ENCODE data around the gene BBS7.

The BBS7 gene

DNA sequence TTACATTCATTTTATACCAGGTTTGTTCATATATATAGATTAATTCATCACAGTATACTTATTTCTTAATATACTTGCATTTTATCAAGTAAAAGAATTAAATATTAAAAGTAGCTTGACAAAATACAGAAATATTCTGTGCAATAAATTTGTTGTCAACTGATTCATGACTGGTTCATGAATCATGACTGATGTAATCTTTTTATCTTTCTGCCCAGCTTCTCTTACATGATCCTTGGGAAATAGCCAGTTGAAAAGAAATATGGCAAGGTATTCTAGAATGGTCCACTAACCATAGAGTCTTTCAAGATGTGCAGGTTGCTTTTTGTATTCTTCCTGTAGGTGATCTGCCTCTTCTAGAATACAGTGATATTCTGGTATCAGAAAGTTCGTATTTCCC lies 42.4 kb downstream of the BBS7 start:
- peak; percentile 34 for DNase-seq (ENCODE audit: low read depth)

DNA sequence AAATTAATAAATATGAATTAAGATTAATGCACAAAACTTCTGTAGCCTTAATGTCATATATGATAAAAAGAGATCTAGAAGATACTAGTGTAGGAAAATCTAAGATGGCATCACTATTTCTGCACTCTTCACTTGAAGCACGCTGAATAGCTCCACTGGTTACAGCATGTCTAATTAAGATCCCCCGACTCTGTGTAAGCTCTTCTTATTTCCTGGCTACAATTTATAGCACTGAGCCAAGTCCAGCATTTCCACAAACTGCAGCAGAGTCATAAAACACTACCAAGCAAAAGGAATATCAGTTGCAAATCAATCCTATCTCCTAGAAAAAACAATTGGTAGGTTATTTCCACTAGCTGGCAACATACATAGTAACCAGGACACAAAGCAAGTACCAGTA lies 45.3 kb downstream of the BBS7 start:
- no peak for DNase-seq (ENCODE audit: low read depth)

DNA sequence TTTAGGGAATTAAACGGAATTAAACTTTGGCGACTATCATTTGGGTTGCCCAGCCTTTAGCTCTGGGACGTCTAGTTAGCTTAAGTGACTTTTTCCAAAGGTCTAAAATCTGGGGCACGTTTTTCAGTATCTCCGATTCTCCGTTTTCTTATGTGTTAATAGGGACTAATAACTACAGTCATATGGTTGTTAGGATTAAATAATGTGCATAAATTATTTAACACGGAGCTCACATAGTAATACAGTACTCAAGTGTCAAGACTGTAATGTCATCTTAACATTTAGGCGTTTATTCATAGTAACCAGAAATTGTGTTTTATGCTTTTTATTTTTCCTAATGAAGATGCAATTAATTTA lies 46.1 kb downstream of the BBS7 start:
- no peak for DNase-seq (ENCODE audit: low read depth)

DNA sequence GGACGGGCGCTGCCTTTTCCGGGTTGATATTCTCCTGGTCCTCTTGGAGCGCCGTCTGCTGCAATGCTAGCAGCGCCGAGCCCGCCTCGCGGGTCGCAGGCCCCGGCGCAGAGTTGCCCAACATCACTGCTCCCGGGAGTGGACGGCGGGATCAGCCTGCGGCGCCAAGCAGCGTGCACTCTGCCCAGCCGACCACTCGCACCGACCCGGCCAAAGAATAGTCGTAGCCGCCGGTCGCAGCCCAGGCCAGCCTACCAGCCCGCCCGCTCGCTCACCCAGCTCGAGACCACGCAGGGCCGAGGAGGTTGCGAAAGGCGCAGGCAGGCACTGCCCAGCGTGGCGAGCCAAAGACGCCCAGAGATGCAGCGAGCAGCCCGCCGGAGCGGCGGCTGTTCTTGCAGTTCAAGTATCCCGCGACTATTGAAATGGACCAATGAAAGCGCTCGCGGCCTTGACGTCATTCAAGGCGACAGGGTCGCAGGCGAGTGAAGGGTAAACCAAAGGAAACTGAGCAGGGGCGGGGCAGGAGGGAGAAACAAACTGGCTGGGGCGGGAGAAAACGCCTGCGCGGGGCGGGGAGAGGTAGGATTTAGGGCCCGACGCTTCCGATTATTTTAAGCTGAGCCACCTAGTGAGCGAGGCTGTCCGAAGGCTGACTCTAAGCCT lies 46.6 kb downstream of the BBS7 start, which contains the start of gene CCNA2:
Gene CCNA2 (minus strand): TSS at position 379 of the 666 bp plus-strand sequence. CDS start 255 bp downstream, at position 124.
- peak; percentile 87 for DNase-seq (ENCODE audit: low read depth)

DNA sequence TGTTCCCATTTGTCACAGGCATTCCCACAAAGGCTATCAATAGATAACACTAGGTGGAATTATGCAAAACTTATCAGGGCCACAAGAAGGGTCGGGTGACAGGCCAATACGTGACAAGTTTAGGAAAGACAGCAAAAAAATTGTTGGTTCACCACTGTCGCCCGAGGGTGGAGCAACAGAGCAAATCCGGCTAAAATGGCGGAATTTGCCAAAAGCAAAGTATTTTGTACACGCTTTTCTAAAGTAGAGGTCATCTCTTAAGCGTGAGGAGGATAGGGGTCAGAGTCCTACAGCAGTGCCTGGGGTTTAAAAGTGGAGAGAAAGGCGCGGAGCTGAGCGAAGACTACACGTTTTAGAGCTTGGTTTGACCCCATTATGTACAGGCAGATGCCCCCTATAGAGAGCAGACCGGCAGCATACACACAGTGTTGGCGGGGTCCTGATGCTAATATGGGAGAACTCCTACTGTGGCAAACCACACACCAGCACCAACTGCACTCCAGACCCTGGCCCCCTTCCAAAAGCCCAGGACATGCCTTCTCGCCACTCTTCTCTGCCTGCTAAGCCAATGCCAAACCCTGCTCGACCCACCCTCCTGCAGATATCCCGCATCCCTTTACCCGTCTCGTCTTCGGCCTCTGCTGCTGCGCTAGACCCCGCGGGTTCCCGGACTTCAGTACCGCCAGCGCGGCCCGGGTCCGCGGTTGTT lies 47.3 kb downstream of the BBS7 start:
- no peak for DNase-seq (ENCODE audit: low read depth)

DNA sequence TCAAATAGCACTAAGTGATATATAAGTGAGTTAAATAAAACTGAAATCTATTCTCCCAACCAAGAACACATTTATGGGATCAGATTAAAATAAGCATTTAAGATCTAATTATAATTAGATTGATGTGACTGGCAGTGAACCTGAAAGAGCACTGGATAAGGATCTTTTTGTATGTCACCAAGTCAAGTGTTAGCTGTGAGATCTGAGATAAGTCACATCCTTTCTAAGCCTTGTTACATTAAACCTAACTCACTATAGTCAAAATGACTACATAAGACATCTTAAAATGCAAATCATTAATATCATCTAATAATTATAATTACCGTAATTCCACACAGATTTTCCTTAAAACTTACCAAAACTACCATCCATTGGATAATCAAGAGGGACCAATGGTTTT lies 48.2 kb downstream of the BBS7 start:
- DNase-seq (ENCODE audit: low read depth) = no peak

DNA sequence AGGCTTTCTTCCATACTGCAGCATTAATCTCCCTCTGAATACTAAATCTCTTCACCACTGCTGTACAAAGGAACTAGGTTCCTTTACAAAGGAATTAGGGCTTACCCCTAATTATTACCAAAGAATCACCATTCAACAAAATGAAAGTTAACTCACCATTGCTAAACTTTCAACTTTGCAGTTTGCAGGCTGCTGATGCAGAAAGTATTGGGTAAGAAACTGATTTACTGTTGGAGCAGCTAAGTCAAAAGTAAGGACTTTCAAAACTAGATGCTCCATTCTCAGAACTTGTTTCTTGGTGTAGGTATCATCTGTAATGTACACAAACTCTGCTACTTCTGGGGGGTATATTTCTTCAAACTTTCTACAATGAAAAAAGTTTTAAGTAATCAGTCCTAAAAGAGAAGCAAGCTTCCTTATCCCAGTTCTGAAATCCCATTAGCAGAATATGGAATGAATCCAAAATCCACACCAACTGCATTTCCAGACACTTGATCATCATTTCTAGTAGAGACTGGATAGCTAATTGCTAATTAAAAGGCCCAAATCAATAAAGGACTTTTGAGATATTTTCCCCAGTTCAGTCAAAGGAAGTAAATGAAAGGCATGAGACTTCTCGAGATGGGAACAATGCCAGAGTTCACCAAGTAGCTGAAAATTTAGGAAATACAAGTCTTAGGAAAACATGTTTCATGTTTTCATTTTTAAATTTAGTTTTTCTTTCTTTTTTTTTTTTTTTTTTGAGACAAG lies 50.9 kb downstream of the BBS7 start:
- DNase-seq (ENCODE audit: low read depth) = no peak

DNA sequence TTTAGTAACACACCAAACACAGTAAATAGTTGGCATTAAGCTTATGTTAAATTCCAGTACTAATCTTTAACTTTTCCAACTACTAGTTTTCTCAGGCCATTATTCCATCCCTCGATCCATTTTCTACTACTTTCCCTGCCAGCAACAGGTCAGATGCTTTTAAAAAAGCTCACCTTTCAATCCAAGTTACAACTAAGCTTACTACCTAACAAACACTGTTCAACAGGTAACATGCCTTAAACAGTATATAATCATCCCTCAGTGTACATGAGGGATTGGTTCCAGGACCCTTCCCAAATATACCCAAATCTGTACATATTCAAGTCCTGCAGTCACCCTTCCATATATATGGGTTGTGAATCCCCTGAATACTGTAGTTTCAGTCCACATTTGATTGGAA lies 52.1 kb downstream of the BBS7 start:
- DNase-seq (ENCODE audit: low read depth) = no peak

DNA sequence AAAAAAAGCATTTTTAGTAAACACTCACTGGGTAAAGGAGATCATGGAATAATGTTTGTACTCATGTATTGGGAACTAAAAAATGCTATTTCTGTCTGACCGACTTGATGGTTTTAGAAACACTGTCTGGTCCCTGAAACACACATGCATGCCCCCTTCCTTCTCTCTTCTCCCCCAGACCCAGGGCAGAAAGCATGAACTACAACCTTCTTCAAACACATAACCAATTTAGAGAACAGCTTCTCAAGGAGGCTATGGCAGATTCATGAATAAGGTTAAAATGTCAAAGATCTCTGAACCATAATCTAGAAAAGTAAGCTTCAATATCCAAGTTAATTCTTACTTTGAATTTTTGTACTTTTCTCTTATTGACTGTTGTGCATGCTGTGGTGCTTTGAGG lies 52.6 kb downstream of the BBS7 start:
- no peak for DNase-seq (ENCODE audit: low read depth)

DNA sequence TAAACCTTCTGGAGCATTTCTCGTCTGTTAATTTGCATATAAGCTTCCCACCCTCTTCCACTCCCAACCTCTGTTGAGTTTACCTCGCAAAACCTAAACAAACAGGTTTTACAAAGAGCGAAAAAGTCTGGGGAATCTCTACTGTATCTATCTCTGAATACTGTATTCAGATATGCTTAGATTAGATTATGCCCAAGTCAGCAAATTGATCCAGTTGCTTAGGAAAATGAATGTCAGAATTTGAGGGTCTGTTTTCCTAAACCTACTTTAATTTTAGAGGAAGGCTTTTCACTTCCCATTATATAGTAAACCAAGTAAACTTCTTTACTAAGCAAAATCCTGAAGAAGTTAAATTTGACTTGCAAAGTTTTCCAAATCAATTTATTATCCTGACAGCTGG lies 53.3 kb downstream of the BBS7 start:
- DNase-seq (ENCODE audit: low read depth) = no peak

DNA sequence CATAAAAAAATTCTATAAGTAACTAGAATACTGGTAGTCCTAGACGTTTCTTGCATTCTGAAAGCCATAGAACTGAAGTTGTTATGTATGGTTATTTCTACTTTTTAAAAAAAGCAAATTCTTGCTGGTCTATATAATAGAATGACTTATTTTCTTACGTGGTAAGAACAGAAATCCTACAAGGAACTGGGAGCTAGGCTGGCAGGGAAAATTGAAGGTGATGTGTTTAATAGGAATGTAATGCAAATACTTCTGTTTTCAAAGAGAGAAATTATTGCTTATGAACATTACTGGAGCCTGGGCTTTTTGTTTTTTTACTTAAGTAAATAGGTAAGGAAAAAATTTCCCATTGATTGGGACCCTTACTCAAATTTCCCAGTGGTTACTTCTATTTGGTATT lies 55.5 kb downstream of the BBS7 start:
- DNase-seq (ENCODE audit: low read depth) = no peak

DNA sequence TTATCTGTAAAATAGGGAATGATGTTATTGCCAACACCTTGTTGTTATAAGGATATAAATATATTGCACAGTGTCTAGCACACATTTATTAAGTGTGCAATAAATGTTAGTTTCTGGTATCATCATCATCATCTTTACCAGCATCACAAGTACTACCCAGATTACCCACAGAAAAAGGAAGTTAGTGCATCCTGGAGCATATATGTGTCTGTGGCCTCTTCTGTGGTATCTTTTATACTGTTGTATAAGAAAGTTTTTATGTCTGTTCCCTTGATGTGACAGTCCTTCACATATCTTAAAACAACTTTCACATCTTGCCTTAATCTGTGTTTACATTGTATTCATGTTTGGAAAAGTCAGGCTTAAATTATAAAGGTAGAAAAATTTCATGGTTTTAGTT lies 59.2 kb downstream of the BBS7 start:
- DNase-seq (ENCODE audit: low read depth) = no peak

DNA sequence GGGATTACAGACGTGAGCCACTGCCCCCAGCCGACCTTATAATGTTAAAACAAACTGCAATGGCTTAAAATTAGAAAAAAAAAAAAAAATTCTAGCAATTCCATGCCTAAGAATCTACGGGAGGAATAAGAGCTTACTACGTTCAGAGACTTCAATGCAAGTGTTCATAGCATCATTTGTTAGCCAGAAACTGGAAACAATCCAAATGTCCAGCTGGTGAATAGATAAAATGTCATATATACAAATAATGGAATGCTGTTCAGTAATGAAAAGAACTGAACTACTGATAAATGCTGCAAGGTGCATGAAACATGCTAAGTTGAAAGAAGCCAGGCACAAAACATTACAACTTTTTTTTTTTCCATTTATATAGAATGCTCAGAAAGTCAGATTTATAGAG lies 63.9 kb downstream of the BBS7 start:
- DNase-seq (ENCODE audit: low read depth) = no peak

DNA sequence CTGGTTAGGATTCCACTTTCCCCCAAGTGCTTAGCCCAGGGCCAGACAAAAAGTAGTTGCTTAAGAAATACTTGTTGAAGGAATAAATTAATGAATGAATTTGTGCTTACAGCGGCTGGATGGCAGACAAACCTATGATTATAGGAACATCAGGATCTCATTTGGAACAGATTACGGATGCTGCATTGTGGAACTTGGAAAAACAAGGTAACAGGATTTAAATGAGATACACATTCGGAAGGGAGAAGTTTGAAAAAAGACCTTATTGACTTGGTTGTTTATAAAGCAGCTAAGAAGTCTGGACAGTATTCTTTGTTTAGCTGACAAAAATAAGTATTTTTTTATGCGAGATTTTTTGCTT lies 68.6 kb downstream of the BBS7 start:
- DNase-seq (ENCODE audit: low read depth) = no peak

DNA sequence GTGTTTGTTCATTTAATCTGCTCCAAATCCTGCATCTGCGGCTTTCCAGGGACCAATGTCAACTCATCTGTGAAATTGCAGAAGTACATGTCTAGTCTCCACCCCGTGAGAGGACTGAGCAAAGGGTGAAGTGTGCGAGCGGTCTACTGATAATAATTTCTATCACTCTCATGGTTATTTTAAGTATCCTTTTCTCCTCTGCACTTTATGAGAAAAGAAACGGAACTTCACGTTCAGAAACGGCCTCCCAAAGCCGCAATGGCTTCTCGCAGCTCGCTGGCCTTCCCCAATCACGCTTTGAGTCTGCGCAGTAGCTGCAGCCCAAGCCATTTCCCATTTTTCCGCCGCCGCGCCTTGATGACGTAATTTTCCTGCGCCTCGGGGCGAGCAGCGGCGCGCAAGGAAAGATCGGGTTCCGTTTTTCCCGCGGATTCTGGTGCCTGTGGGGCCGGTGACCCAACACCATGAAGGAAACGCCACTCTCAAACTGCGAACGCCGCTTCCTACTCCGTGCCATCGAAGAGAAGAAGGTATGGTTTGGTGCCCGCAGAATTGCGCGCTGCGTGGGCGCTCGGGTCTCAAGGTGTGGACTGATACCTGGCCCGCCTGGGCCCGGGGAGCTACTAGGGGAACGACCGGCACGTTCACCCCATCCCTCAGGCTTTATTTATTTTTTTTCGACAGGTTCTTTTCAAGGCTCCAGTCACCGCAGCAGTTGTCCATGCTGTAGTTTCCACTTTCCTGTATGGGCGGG lies 69.1 kb downstream of the BBS7 start, which contains the start of gene EXOSC9:
Gene EXOSC9 (plus strand): TSS at position 363 of the 754 bp plus-strand sequence. CDS start 102 bp downstream, at position 465.
- peak; percentile 65 for DNase-seq (ENCODE audit: low read depth)

DNA sequence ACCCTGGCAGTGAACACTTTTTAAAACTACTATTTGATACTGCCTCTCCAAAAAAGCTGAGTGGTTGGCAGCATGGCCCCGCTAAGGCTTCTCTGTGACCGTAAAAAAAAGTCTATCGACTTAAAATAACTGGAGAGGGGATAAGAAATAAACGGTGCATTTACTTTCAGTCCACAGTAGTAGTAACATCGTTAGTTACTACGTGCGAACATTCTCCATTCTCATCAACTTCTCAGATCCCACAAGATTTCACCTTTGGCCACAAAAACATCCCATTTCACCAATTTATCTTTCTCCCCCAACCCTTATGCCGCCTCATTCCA lies 69.7 kb downstream of the BBS7 start:
- DNase-seq (ENCODE audit: low read depth) = no peak

DNA sequence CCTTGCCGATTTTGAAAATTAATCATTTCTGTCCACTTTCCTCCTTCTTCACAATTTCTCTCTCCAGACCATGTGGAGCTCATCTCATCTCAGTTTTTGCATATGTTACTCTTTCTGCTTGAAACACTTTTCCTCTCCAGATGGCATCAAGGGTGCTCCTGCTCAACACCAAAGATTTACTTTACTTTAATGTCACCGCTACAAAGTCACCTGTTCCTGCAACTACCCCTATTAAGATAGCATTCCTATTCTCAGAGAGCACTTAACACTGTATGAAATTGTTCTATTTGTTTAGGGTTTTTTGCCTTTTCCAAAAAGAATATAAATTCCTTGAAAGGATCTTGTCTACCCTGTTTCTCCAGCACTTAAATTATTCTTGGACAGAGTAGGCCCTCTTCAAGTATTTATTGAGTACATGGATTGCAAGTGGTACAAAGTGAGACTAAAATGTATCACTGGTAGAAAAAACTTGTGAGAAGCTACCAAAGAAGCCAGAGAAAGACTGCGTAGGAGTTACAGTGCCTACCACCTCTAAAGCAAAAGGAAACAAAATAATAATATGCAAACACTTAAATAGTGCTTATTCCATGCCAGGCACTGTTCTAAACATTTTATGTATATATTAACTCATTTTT lies 70.3 kb downstream of the BBS7 start:
- DNase-seq (ENCODE audit: low read depth) = no peak

DNA sequence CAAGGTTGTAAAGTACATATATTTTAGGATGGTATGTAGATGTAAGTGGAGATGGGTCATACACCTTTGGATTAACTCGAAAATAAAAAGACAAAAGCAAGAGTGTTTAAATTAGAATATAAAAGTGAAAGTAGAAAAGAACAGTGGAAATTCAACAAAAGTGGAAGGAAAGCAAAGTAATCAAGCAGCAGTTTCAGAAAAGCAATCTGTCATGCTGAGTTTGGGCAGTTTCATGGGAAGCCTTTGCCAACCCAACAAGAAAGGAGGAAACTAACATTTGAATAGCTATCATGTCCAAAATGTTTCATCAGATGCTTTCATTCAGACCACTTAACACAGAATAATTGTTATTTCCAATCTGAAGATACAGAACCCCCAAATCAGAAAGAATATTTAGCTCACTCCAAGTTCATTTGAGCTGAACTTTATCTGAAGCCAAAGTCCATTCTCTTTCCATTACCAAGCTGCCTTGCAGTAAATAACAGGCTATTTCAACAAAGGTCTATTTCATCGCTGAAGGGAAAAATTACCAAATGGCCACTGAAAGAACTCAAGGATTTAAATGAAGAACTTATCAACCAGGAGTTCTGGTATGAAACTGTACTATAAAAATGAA lies 71.0 kb downstream of the BBS7 start:
- no peak for DNase-seq (ENCODE audit: low read depth)

DNA sequence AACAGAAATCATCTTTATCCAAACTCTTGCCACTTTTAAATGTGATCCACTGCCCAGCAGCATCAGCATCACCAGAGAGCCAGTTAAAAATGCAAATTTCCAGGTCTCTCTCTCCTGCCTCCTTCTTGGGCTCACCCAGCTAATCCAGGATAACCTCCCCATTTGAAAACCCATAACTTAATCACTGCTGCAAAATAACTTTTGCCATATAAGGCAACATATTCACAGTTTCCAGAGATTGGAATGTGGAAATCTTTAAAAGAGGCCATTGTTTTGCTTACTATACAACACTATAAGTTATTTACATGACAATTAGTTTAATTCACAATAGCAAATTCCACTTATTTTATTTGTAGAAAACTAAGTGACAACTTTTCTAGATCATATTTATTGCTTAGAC lies 74.0 kb downstream of the BBS7 start:
- no peak for DNase-seq (ENCODE audit: low read depth)

DNA sequence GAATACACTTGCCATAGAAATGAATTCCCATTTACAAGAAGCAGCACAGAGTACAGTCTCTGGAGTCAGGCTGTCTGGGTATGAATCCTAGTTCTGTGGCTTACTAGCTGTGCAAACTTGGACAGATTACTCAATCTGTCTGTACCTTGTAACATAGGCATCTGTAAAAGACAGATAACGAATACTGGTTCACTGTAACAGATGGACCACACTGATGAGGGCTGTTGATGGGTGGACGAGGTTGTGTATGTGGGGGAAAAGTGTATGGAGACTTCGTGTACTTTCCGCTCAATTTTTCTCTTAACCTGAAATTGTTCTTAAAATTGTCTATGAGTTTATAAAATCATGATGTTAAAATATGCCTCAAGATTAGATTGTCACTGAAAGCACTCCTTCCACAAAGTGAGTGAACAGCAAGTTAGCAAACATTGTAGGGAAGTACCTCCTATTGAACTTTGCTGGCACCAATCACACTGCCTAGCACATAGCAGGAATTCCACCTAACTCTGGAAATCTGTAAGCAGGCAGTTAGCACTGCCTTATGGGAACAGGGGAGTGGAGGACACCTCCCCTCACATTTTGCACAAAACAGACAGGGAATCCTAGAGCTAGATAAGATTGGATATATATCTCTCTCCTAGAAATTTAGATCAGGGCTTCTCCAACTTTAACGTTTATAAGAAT lies 75.6 kb downstream of the BBS7 start:
- no peak for DNase-seq (ENCODE audit: low read depth)

DNA sequence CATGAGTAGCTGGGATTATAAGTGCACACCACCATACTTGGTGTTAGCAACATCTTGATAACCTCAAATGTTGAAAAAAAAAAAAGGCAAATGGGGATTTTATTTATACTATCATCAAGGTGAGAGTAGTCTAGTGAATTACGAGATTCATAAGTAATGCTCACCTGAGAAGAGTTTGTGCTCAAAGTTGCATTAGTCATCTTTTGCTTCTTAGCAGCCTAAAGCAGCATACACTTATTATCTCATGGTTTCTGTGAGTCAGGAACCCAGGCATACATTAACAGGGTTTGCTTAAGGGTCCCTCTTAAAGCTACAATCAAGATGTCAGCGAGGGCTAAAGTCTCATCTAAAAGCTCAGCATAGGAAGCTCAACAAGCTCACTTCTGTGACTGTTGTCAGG lies 77.3 kb downstream of the BBS7 start:
- DNase-seq (ENCODE audit: low read depth) = no peak

All from non-pigmented ciliary epithelial cell (primary cell).